IMR-90 (cell line): Measurements from ENCODE around the gene ACOT12. TPM values are rescaled to one million over a fixed set of nuclear protein-coding genes. Genes with fewer than 3 reads are reported as not detected.

Source experiments
- ATAC-seq: fragments of 200-7000 bp; cut with Tn5 transposase; 2 replicates; pipeline ENCODE4 v1.9.1; 2020; ENCODE audit warnings: low read depth, mild to moderate bottlenecking, moderate library complexity
- BruUV-seq: library from RNA; stranded (reverse); fragments of 400-500 nt; replicated peaks from 2 replicates; lab custom pipeline; 2021; lab: Mats Ljungman, UMichigan
- CTCF ChIA-PET: fragments of 300-600 bp; formaldehyde crosslinking; extraction: SDS; loops from one replicate; lab custom pipeline; 2021; ENCODE audit warnings: antibody characterized with exemption; lab: Yijun Ruan, JAX
- POLR2A ChIA-PET: fragments of 300-600 bp; sonication (Branson Sonifier 250); formaldehyde crosslinking; loops from one replicate; lab custom pipeline; 2022; ENCODE audit warnings: antibody characterized with exemption; ENCODE audit not compliant: unreplicated experiment; lab: Charles Lee
- DNase-seq: peaks from one replicate; pipeline ENCODE4 v3.0.0; 2013
- H2AFZ ChIP-seq: replicated peaks from 2 replicates; pipeline ENCODE3; 2013; ENCODE audit warnings: low read length, mild to moderate bottlenecking; ENCODE audit not compliant: poor library complexity
- H2AK5ac ChIP-seq: 2 replicates; pipeline ENCODE4 v1.6.1; 2013; ENCODE audit warnings: low read depth, low read length, inconsistent platforms
- H2AK9ac ChIP-seq: replicated peaks from 2 replicates; pipeline ENCODE3; 2013; ENCODE audit warnings: mild to moderate bottlenecking, low read depth, low read length, moderate library complexity; ENCODE audit not compliant: poor library complexity
- H2BK120ac ChIP-seq: 2 replicates; pipeline ENCODE4 v1.6.1; 2013; ENCODE audit warnings: low read depth, low read length, inconsistent platforms
- H2BK15ac ChIP-seq: 3 replicates; pipeline ENCODE4 v1.6.1; 2013; ENCODE audit warnings: low read depth, low read length, inconsistent platforms
- H2BK20ac ChIP-seq: 2 replicates; pipeline ENCODE4 v1.6.1; 2013; ENCODE audit warnings: low read depth, mild to moderate bottlenecking, inconsistent platforms, low read length, moderate library complexity
- H2BK5ac ChIP-seq: 2 replicates; pipeline ENCODE4 v1.6.1; 2013; ENCODE audit warnings: mild to moderate bottlenecking, low read depth, low read length, inconsistent platforms; ENCODE audit not compliant: poor library complexity, severe bottlenecking
- H3K14ac ChIP-seq: replicated peaks from 2 replicates; pipeline ENCODE4 v1.6.1; 2013; ENCODE audit warnings: low read depth, low read length, inconsistent platforms
- H3K18ac ChIP-seq: 2 replicates; pipeline ENCODE4 v1.6.1; 2013; ENCODE audit warnings: low read depth, low read length, control low read depth
- H3K23ac ChIP-seq: 2 replicates; pipeline ENCODE4 v1.6.1; 2013; ENCODE audit warnings: low read depth, low read length, inconsistent platforms
- H3K27ac ChIP-seq: 2 replicates; pipeline ENCODE4 v1.5.1; 2013; ENCODE audit warnings: mild to moderate bottlenecking, control low read depth, low read length; ENCODE audit not compliant: insufficient read depth
- H3K27me3 ChIP-seq: 2 replicates; pipeline ENCODE4 v1.6.1; 2013; ENCODE audit warnings: low read length; ENCODE audit not compliant: control insufficient read depth, insufficient read depth
- H3K36me3 ChIP-seq: 2 replicates; pipeline ENCODE4 v1.6.1; 2013; ENCODE audit warnings: low read length, mixed read lengths; ENCODE audit not compliant: control insufficient read depth, insufficient read depth
- H3K4ac ChIP-seq: 2 replicates; pipeline ENCODE4 v1.6.1; 2013; ENCODE audit warnings: low read depth, low read length, inconsistent platforms
- H3K4me1 ChIP-seq: 2 replicates; pipeline ENCODE4 v1.6.1; 2013; ENCODE audit warnings: low read length, mixed read lengths; ENCODE audit not compliant: control insufficient read depth, insufficient read depth
- H3K4me2 ChIP-seq: 2 replicates; pipeline ENCODE4 v1.6.1; 2013; ENCODE audit warnings: low read depth, mild to moderate bottlenecking, control low read depth, low read length, moderate library complexity
- H3K4me3 ChIP-seq: 2 replicates; pipeline ENCODE4 v1.5.1; 2013; ENCODE audit warnings: low read depth, mild to moderate bottlenecking, control low read depth, low read length, moderate library complexity; ENCODE audit not compliant: insufficient read depth
- H3K56ac ChIP-seq: 2 replicates; pipeline ENCODE4 v1.6.1; 2013; ENCODE audit warnings: low read length, inconsistent platforms; ENCODE audit not compliant: insufficient read depth; ENCODE audit errors: extremely low read depth
- H3K79me1 ChIP-seq, 2 experiments: 2 replicates each; pipeline ENCODE4 v1.6.1; 2013; ENCODE audit warnings: low read length in 2 of 2, inconsistent platforms in 1 of 2, low read depth in 1 of 2
- H3K9ac ChIP-seq: 2 replicates; pipeline ENCODE4 v1.6.1; 2013; ENCODE audit warnings: low read depth, low read length, control low read depth
- H3K9me1 ChIP-seq: 2 replicates; pipeline ENCODE4 v1.6.1; 2013; ENCODE audit warnings: low read length, inconsistent platforms; ENCODE audit not compliant: insufficient read depth
- H3K9me3 ChIP-seq: 2 replicates; pipeline ENCODE4 v1.6.1; 2013; ENCODE audit warnings: low read length; ENCODE audit not compliant: control insufficient read depth, insufficient read depth
- H4K20me1 ChIP-seq: 2 replicates; pipeline ENCODE4 v1.6.1; 2013; ENCODE audit warnings: low read length, inconsistent platforms; ENCODE audit not compliant: insufficient read depth
- H4K5ac ChIP-seq: 2 replicates; pipeline ENCODE4 v1.6.1; 2013; ENCODE audit warnings: mild to moderate bottlenecking, low read depth, low read length, control low read depth
- H4K8ac ChIP-seq, 2 experiments: 2 replicates each; pipeline ENCODE4 v1.6.1; 2013; ENCODE audit warnings: low read depth in 2 of 2, low read length in 2 of 2, control low read depth in 1 of 2, inconsistent platforms in 1 of 2
- H4K91ac ChIP-seq: 2 replicates; pipeline ENCODE4 v1.6.1; 2013; ENCODE audit warnings: low read depth, low read length, inconsistent platforms; ENCODE audit not compliant: insufficient read depth
- BHLHE40 ChIP-seq: fragments of 150-350 bp; IDR thresholded peaks from 2 replicates; pipeline ENCODE4 v1.6.1; 2016; ENCODE audit warnings: mild to moderate bottlenecking, low read depth, low read length
- CEBPB ChIP-seq: IDR thresholded peaks from 2 replicates; pipeline ENCODE4 v1.6.1; 2012; ENCODE audit warnings: low read depth, low read length, improper control_type of control experiment
- CTCF ChIP-seq: conservative IDR thresholded peaks from 2 replicates; pipeline ENCODE4 v1.5.1; 2012; ENCODE audit warnings: mild to moderate bottlenecking, low read depth, low read length, improper control_type of control experiment
- ELK1 ChIP-seq: fragments of 150-350 bp; IDR thresholded peaks from 2 replicates; pipeline ENCODE4 v1.6.1; 2016; ENCODE audit warnings: low read depth, mild to moderate bottlenecking, low read length, moderate library complexity, borderline replicate concordance
- FOS ChIP-seq: fragments of 150-350 bp; IDR thresholded peaks from 2 replicates; pipeline ENCODE4 v1.6.1; 2016; ENCODE audit warnings: low read depth, low read length
- MAZ ChIP-seq: IDR thresholded peaks from 2 replicates; pipeline ENCODE4 v1.6.1; 2012; ENCODE audit warnings: low read depth, mild to moderate bottlenecking, low read length, improper control_type of control experiment, moderate library complexity, borderline replicate concordance
- MXI1 ChIP-seq: IDR thresholded peaks from 2 replicates; pipeline ENCODE4 v1.6.1; 2012; ENCODE audit warnings: low read depth, mild to moderate bottlenecking, low read length, moderate library complexity, borderline replicate concordance
- NFE2L2 ChIP-seq: fragments of 150-350 bp; IDR thresholded peaks from 2 replicates; pipeline ENCODE4 v1.6.1; 2016; ENCODE audit warnings: low read depth, mild to moderate bottlenecking, low read length
- POLR2A ChIP-seq: IDR thresholded peaks from 2 replicates; pipeline ENCODE4 v1.6.1; 2012; ENCODE audit warnings: mild to moderate bottlenecking, low read depth, low read length
- RAD21 ChIP-seq: IDR thresholded peaks from 2 replicates; pipeline ENCODE4 v1.6.1; 2012; ENCODE audit warnings: low read length, improper control_type of control experiment
- RCOR1 ChIP-seq: IDR thresholded peaks from 2 replicates; pipeline ENCODE4 v1.6.1; 2012; ENCODE audit warnings: mild to moderate bottlenecking, low read length, improper control_type of control experiment; ENCODE audit not compliant: insufficient replicate concordance
- RFX5 ChIP-seq: IDR thresholded peaks from 2 replicates; pipeline ENCODE4 v1.8.0; 2012; ENCODE audit warnings: low read depth, mild to moderate bottlenecking, low read length, moderate library complexity
- WGBS, 2 experiments: methylation state at CpG; one replicate each; pipeline versions ENCODE4 v1.1.5 to v1.1.7; 2013; ENCODE audit warnings: missing lambda C conversion rate in 2 of 2; ENCODE audit not compliant: insufficient read length in 1 of 2; ENCODE audit errors: extremely low coverage in 2 of 2; 5-methylcytosine and 5-hydroxymethylcytosine counted together
- dilution Hi-C: fragments of 300-500 bp; cut with HindIII; formaldehyde crosslinking; loops from one replicate; pipeline ENCODE4 v1.14.3; 2018; ENCODE audit warnings: low sequenced_read_pairs; ENCODE audit not compliant: unreplicated experiment
- in situ Hi-C: fragments of 300-500 bp; cut with MboI; formaldehyde crosslinking; loops from 3 replicates; pipeline ENCODE4 v1.14.3; 2019; ENCODE audit warnings: low sequenced_read_pairs, inconsistent platforms, mixed read lengths
- intact Hi-C: fragments of 100-400 bp; cut with micrococcal nuclease; formaldehyde crosslinking; loops from 2 replicates; pipeline ENCODE4 v1.10.0; 2022
- polyA plus RNA-seq, 3 experiments: library from polyadenylated mRNA; depleted of rRNA; stranded (reverse); fragments of >200 nt; gene quantifications; 2 replicates each; pipeline ENCODE4 v1.2.3, GENCODE V29; 2012; ENCODE audit warnings: low replicate concordance in 1 of 3
- total RNA-seq: library from RNA; depleted of rRNA; stranded (reverse); fragments of >200 nt; gene quantifications from 2 replicates; pipeline ENCODE4 v1.2.3, GENCODE V29; 2012
- TF ChIP-seq, protein P1 (sequence below): fragments of 150-350 bp; IDR thresholded peaks from 2 replicates; pipeline ENCODE4 v1.6.1; 2017; ENCODE audit warnings: mild to moderate bottlenecking, antibody characterized with exemption, low read length, low read depth

ACOT12 gene
- total and polyA plus RNA-seq, 2 of the 4 experiments (the other 2 are of a cell fraction), result not detected

- dilution Hi-C loops, result no loop called here
- Histone ChIP-seq H3K9ac (no peak overlapping the region), H3K27ac (no peak overlapping the region), H2BK5ac (no peak overlapping the region), H4K8ac (no peak overlapping the region), H3K9me3 (no peaks in the 10 kb centered on the region), H3K4me3 (no peak overlapping the region), H3K23ac (no peak overlapping the region), H4K5ac (no peak overlapping the region), H3K14ac (no peak overlapping the region), H3K27me3 (no peaks in the 10 kb centered on the region; the same call in 1 of the 2 replicates), H2BK20ac (no peak overlapping the region), H4K20me1 (no peaks in the 10 kb centered on the region), H2BK15ac (no peak overlapping the region), H3K18ac (no peak overlapping the region), H3K4me2 (no peak overlapping the region), H2BK120ac (no peak overlapping the region), H2AK9ac (no peak overlapping the region), H4K91ac (no peak overlapping the region), H3K4ac (no peak overlapping the region), H2AK5ac (no peak overlapping the region), H3K9me1 (no peaks in the 10 kb centered on the region), H2AFZ (no peak overlapping the region), H3K4me1 (no peaks in the 10 kb centered on the region; the same call in 1 of the 2 replicates), H3K79me1 (no peaks in the 10 kb centered on the region), H3K56ac (no peak overlapping the region), H3K36me3 (no peaks in the 10 kb centered on the region)
- in situ Hi-C loops, result no loop called here
- WGBS, 2 experiments, result 33% methylated on average over 1 of the region's 2 CpGs; no CpG with 5 or more reads in 1 of the 2 experiments
- ATAC-seq (no peak), DNase-seq (no peak)
- POLR2A ChIA-PET, result no interaction called here
- no TSS peak for BruUV-seq
- intact Hi-C loops, result no loop called here
- CTCF ChIA-PET, result no interaction called here
- TF ChIP-seq MAZ (no peak), NFE2L2 (no peak), CTCF (no peak), FOS (no peak), POLR2A (no peak), CEBPB (no peak), RFX5 (no peak), RCOR1 (no peak), BHLHE40 (no peak), RAD21 (no peak), MXI1 (no peak), ELK1 (no peak)
- TF ChIP-seq, protein P1, sequence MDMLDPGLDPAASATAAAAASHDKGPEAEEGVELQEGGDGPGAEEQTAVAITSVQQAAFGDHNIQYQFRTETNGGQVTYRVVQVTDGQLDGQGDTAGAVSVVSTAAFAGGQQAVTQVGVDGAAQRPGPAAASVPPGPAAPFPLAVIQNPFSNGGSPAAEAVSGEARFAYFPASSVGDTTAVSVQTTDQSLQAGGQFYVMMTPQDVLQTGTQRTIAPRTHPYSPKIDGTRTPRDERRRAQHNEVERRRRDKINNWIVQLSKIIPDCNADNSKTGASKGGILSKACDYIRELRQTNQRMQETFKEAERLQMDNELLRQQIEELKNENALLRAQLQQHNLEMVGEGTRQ, result no peak
Measured at GRCh38 chr5:81402192-81402930, 8.4 kb upstream of the ACOT12 start.
